ENCODE measurements around the gene ASCC3.

DNA sequence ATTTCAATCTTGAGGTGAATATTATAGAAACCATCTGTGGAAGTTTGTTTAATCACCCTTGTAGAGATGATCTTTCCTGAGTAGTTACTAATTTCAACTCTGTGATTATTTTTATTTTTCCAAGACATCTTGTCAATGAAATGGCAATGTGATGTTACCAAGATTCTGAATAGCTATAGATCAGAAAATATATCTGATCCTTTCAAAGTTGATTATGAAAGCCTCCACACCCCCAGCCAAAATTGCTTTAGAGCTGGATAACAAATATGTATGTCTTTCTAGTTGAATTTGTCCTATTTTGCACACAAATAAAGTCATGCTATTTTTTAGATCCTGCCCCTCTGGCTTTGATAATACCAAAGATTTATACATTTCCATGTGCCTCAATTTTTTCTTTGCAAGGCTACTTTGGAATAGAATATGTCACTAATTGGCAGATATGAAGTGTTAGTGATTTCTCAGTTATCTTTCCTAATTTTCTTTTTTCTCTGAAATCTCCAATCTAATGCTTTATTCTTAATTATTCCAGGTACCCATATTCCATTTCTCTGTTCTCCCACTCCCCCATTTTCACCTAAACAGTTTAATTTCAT lies 421.4 kb downstream of the ASCC3 start:
- TF ChIP-seq CTCF (IDR thresholded peaks at IDR 0.05; ENCODE audit: borderline replicate concordance, extremely low read depth, low read length, poor library complexity, severe bottlenecking) (no peak), EZH2 (IDR thresholded peaks at IDR 0.05; ENCODE audit: borderline replicate concordance, low read depth, low read length, severe bottlenecking) (no peak)
